Suppressor macrophage (primary cell): ENCODE data around the gene AP3B1.

Source experiments
- DNase-seq, 4 experiments: peaks; one replicate each; pipeline ENCODE4 v3.0.0-alpha.2; 2020 to 2022

Gene AP3B1

DNA sequence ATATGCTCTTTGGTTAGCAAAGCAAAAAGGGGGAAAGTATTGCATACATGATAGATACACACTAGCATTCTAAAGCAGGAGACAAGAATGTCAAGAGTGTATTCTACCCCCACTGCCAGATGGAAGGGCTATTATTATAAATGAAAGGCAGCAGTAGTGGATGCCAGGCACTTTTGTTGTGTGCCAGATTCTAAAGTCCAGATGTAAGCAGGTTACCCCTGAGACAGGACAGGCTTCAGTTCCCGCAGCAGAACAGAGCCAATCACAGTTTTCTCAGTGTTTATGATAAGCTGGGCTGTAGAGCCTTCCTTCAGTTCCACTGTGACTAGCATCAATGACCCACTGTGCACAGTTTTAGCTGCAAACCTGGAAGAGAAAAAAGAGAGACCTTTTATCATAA, 291.8 kb downstream of the AP3B1 start:
- no peak for DNase-seq

DNA sequence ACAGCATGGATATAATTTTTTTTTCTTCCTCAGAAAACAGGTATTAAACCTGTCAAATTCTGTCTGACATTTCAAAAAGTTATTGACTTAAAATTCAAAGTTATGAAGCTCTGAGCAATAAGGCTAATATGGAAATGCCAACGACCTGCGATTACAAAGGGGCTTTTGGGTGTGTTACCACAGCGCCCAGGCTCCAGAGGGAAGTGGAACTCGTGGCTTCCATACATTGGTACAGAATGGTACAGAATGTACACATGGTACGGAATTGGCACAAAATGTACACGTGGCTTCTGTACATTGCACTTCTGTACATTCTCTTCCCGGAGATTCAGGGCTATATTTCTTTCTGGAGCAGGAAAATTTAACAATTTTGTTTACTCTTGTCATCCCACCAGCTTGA, 293.3 kb downstream of the AP3B1 start:
- peak; percentile 1 to 44 (median 25) for DNase-seq

- no peak for DNase-seq
Observed at GRCh38 chr5:78000191-78000590, 294.3 kb downstream of the AP3B1 start.

DNA sequence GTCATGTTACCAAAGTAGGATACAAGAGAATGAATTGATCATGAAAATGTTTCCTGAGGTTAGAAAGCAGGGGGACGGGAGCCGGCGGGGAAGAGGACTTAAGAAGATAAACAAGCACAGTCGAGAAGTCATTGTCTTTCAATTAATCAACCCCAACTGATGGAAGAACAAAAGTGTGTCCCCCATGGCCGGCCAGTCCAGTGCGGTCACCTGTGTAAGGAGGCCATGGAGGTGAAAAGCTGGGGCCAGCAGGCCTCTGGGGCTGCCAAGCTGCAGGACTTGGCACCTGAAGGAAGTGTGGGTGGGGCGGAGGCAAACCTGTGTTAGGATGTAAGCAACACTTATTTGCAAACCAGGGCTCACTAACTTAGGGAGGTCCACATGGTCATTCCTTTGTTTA, 295.1 kb downstream of the AP3B1 start:
- no peak for DNase-seq

GRCh38 chr5:77996943-77997342, 297.6 kb downstream of the AP3B1 start:
- DNase-seq: no peak

- DNase-seq: no peak
Observed at GRCh38 chr5:77995793-77996409, 298.6 kb downstream of the AP3B1 start.

DNA sequence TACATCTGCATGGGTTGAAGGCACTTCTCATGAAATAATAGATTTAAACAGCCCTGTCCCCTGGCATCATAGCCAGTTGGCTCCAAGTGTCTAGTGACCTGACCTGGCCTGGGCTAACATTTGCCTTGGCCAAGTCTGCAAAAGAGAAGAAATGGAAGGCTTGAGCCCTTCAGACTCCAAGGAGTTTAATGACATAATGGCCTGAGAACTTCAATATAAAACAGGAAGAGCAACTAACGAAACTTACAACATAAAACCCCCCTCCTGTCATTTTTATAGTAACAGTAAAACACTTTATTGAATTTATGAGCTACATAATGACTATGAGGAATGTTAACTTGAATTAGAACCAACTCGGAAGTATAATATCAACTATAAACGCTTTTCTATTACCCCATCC, 299.6 kb downstream of the AP3B1 start:
- no peak for DNase-seq

- DNase-seq: no peak
Observed at GRCh38 chr5:77993855-77994318, 300.6 kb downstream of the AP3B1 start.

GRCh38 chr5:77993141-77993854, 301.2 kb downstream of the AP3B1 start:
- DNase-seq: no peak

- no peak for DNase-seq
Observed at GRCh38 chr5:77991084-77991483, 303.4 kb downstream of the AP3B1 start.

DNA sequence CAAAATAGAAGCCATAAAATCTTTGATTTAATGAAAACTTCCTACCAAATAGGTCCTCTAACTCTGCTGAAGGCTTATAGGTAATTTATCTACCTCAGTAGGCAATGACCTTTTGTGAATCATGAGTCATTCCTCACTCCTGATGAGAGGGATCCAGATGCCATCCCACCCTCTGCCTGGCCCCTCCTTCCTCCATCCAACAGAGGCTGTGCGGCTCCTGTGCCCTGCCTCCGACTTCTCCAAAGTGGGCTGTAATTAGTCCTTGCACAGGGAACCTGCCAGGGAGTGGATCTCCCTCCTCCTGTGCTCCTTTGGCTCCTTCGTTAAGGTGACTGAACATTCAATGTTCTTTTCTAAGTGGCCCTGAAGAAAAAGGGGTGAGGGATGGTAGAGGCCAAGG, 304.5 kb downstream of the AP3B1 start:
- no peak for DNase-seq

GRCh38 chr5:77987988-77988387, 306.5 kb downstream of the AP3B1 start:
- DNase-seq: no peak

DNA sequence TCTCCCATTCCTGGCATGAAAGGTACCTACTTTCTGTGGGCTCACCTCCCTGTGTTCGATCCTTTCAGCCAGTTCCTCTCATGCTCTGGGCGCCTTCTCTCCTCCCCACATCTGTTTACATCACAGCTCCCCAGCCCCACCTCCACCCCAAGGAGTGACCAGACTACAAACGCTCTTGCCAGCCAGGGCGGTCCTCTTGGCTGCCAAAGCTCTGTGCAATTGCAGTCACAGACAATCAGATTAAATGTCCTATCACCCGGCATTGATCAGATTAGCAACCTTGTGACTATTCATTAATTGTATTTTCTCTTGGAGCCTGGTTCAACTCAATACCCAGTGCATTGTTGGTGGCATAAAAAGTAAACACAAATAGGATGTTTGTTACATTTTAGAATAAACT, 307.2 kb downstream of the AP3B1 start:
- no peak for DNase-seq

DNA sequence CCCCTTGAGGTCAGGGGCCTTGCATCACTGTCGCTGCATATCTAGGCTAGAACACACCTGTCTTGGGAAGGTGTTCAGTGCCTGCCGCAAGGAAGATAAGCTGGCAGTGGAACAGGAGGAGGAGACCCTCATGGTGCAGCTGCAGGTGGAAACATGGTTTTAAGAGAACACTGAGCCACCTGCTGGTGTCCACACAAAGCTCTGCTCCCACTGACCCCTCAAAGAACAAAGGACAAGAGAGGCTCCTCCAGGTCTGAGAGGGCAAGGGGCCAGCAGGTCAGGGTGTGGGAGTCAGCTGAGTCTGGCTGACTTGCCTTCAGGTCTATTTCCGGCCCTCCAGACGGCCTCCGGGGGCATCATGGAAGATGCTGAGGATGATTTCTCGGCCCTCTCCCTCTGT, 308.2 kb downstream of the AP3B1 start:
- DNase-seq: no peak

- no peak for DNase-seq
Observed at GRCh38 chr5:77985247-77985646, 309.3 kb downstream of the AP3B1 start.

GRCh38 chr5:77984587-77984986, 309.9 kb downstream of the AP3B1 start:
- DNase-seq: no peak

- DNase-seq: no peak
Observed at GRCh38 chr5:77983482-77984199, 310.9 kb downstream of the AP3B1 start.

DNA sequence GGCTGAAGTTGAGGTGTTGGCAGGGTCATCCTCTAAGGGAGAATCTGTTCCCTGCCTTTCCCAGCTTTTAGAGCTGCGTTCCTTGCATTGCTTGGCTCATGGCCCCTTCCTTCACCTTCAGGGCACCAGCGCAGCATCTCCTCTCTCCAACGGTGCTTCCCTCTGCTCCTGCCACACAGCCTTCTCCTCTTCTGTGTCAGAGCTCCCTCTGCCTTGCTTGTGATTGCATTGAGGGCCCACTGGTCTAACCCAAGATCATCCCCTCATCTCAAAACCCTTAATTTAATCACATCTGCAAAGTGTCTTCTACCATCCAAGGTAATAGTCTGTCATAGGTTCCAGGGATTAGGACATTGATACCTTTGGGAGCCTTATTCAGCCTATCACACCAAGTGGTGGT, 312.7 kb downstream of the AP3B1 start:
- DNase-seq: no peak

DNA sequence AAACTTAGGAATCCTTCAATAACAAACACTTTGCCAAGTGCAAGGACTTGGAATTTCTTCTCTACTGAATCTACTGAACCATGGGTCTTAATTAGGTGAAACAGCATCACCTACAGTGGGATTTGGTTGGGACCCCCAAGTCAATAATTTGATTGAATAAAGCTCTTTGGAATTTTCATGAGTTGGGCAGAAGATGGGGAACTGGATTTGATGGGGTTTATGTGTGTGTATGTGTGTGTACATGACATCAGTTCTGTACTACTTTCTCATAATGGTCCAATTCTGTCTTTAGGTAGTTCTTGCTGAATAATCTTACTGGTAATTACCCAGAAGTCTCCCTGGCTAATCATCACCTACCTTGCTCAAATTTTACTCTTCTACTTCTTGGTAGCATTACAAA, 319.9 kb downstream of the AP3B1 start:
- no peak for DNase-seq

GRCh38 chr5:77973253-77973609, 321.3 kb downstream of the AP3B1 start:
- peak in 2 of 4 experiments; percentile 9 to 24 for DNase-seq

DNA sequence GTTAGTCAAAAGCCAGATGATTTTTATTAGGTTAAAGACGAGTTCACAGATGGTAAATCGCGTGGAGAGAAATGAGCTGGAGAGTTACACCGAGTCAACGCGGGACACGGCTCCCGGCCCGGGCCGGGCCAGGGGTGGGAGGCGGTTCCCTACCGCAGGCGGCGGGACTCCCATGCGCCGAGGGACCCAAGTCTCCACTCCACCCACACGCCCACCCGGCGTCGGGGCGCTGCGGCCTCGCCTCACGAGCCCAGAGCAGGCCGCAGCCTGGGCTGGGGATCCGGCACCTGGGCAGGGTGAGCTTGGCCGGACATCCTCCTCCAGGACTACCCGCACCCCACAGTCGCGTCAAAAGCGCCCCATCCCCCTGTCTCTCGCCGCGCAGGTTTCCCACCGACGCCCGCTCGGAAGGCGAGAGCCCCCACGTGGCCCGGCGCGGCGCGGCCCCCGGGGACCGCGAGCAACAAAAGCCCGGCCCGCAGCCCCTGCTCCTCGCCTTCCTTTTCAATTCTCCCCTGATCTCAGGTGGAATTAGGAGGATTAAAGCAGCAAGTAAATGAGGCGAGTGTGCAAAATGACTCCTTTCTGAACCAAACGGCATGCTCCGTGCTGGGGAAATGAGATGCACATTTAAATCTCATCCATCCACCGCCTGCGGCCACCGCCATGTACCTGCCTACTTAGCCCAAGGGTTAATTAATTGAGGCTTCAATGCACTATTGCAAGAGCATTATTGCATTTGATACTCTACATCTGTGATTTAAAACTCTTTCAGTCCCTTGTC, 321.8 kb downstream of the AP3B1 start:
- DNase-seq: peak in 2 of 4 experiments; percentile 16 to 42

GRCh38 chr5:77971776-77972468, 322.6 kb downstream of the AP3B1 start:
- DNase-seq: peak in 2 of 4 experiments; percentile 7 to 9
